SU-DHL-6 (cell line): ENCODE measurements around the gene SDK1.
A peak's percentile ranks its signal among the peaks of the same experiment; 100 is the strongest.

Experiments used
- H2AFZ ChIP-seq: fragments of 200-600 bp; sonication (generic); 2 replicates; pipeline ENCODE4 v1.6.1; 2014; ENCODE audit warnings: low read depth, mild to moderate bottlenecking, moderate library complexity, mixed read lengths, antibody characterized with exemption, low read length; ENCODE audit not compliant: severe bottlenecking
- H3F3A ChIP-seq: fragments of 200-600 bp; shearing (Covaris generic); 2 replicates; pipeline ENCODE4 v1.6.0; 2016; ENCODE audit warnings: antibody characterized with exemption, mild to moderate bottlenecking; ENCODE audit not compliant: insufficient read depth
- H3K27ac ChIP-seq: fragments of 200-600 bp; sonication (generic); 2 replicates; pipeline ENCODE4 v1.5.1; 2016; ENCODE audit warnings: low read depth, mild to moderate bottlenecking, low read length, moderate library complexity, mixed read lengths
- H3K27me3 ChIP-seq: fragments of 200-600 bp; sonication (generic), shearing (Covaris generic); 2 replicates; pipeline ENCODE4 v1.6.0; 2014; ENCODE audit warnings: mild to moderate bottlenecking, low read length
- H3K36me3 ChIP-seq: fragments of 200-600 bp; sonication (generic); 2 replicates; pipeline ENCODE4 v1.6.1; 2014; ENCODE audit warnings: mild to moderate bottlenecking, low read length, mixed read lengths
- H3K4me2 ChIP-seq: fragments of 300-600, 200-600 bp; shearing (Covaris generic), sonication (generic); 2 replicates; pipeline ENCODE4 v1.6.0; 2014; ENCODE audit warnings: low read length, low read depth, mild to moderate bottlenecking; ENCODE audit not compliant: poor library complexity, severe bottlenecking
- H3K4me3 ChIP-seq: fragments of 200-600 bp; sonication (generic); 2 replicates; pipeline ENCODE4 v1.5.1; 2014; ENCODE audit warnings: antibody characterized with exemption, low read length, mild to moderate bottlenecking, mixed read lengths; ENCODE audit not compliant: insufficient read depth, poor library complexity, severe bottlenecking
- H3K79me2 ChIP-seq: fragments of 200-600 bp; sonication (generic); 2 replicates; pipeline ENCODE4 v1.6.1; 2014; ENCODE audit warnings: mild to moderate bottlenecking, low read length, moderate library complexity; ENCODE audit not compliant: insufficient read depth
- H3K9ac ChIP-seq: fragments of 200-600 bp; sonication (generic); 2 replicates; pipeline ENCODE4 v1.7.0; 2014; ENCODE audit warnings: mild to moderate bottlenecking, low read length
- H3K9me2 ChIP-seq: fragments of 200-600 bp; sonication (generic); replicated peaks from 2 replicates; pipeline ENCODE4 v1.6.1; 2014; ENCODE audit warnings: low read length; ENCODE audit not compliant: insufficient read depth
- H3K9me3 ChIP-seq: fragments of 200-600 bp; sonication (generic); 2 replicates; pipeline ENCODE4 v1.6.1; 2014; ENCODE audit warnings: low read length, mixed read lengths; ENCODE audit not compliant: insufficient read depth
- H4K20me1 ChIP-seq: fragments of 200-600 bp; sonication (generic); 2 replicates; pipeline ENCODE4 v1.6.1; 2014; ENCODE audit warnings: low read depth, mild to moderate bottlenecking, antibody characterized with exemption, low read length, moderate library complexity, mixed read lengths
- CTCF ChIP-seq: fragments of 200-600 bp; sonication (generic); IDR thresholded peaks from one replicate; pipeline ENCODE4 v1.5.1; 2017; ENCODE audit warnings: antibody characterized with exemption, mild to moderate bottlenecking, low read length, moderate library complexity; ENCODE audit not compliant: insufficient read depth, poor library complexity, severe bottlenecking
- EZH2phosphoT487 ChIP-seq: fragments of 200-600 bp; sonication (generic), shearing (Covaris generic); conservative IDR thresholded peaks from 2 replicates; pipeline ENCODE4 v1.6.1; 2018; ENCODE audit warnings: mild to moderate bottlenecking, antibody characterized with exemption, low read length, moderate library complexity, mixed read lengths

The SDK1 gene

GRCh38 chr7:3760651-3761050, 459.6 kb downstream of the SDK1 start:
- Histone ChIP-seq H3K36me3 (no peaks in the 10 kb centered on the region), H3K27ac (peak overlapping the region; percentile 66), H3K79me2 (no peaks in the 10 kb centered on the region), H3K4me2 (peak overlapping the region; percentile 1), H3K27me3 (no peaks in the 10 kb centered on the region), H3K9me3 (no peaks in the 10 kb centered on the region), H2AFZ (no peak overlapping the region), H3F3A (no peaks in the 10 kb centered on the region), H3K4me3 (no peak overlapping the region), H4K20me1 (no peaks in the 10 kb centered on the region), H3K9me2 (no peaks in the 10 kb centered on the region), H3K9ac (0 out of 2 replicates have a peak overlapping the region, but pooled peaks have one; percentile 6)
- TF ChIP-seq CTCF (no peak), EZH2phosphoT487 (no peak)

- no peaks in the 10 kb centered on the region for H3K79me2 ChIP-seq
- H3F3A ChIP-seq = no peaks in the 10 kb centered on the region
- no peaks in the 10 kb centered on the region for H3K9me2 ChIP-seq
- H3K36me3 ChIP-seq = no peaks in the 10 kb centered on the region
- TF ChIP-seq EZH2phosphoT487 = no peak
- no peak for TF ChIP-seq CTCF
- H3K9me3 ChIP-seq = no peaks in the 10 kb centered on the region
- H3K9ac ChIP-seq = no peak overlapping the region
- H2AFZ ChIP-seq = no peak overlapping the region
- no peaks in the 10 kb centered on the region for H3K27me3 ChIP-seq
- no peak overlapping the region for H3K4me3 ChIP-seq
- peak overlapping the region; percentile 31 for H3K4me2 ChIP-seq
- peak overlapping the region; percentile 81 for H3K27ac ChIP-seq
- H4K20me1 ChIP-seq = no peaks in the 10 kb centered on the region
Measured at GRCh38 chr7:3762146-3762831, 461.2 kb downstream of the SDK1 start.

GRCh38 chr7:3767917-3768777, 467.1 kb downstream of the SDK1 start:
- TF ChIP-seq EZH2phosphoT487 (no peak), CTCF (no peak)

More at GRCh38 chr7:3767917-3768777, 467.1 kb downstream of the SDK1 start:
- H3K9me3 ChIP-seq = no peaks in the 10 kb centered on the region
- no peak overlapping the region for H3K9ac ChIP-seq
- H3K9me2 ChIP-seq = no peaks in the 10 kb centered on the region
- no peaks in the 10 kb centered on the region for H3F3A ChIP-seq
- no peak overlapping the region for H3K27ac ChIP-seq
- no peak overlapping the region for H2AFZ ChIP-seq
- H3K4me2 ChIP-seq = no peak overlapping the region
- no peaks in the 10 kb centered on the region for H3K27me3 ChIP-seq
- no peaks in the 10 kb centered on the region for H3K36me3 ChIP-seq
- H3K4me3 ChIP-seq = no peak overlapping the region
- H4K20me1 ChIP-seq = no peaks in the 10 kb centered on the region
- no peaks in the 10 kb centered on the region for H3K79me2 ChIP-seq
